Body of pancreas (tissue), 4 donors: ENCODE results near the gene MTERF4. TPM values are rescaled to one million over a fixed set of nuclear protein-coding genes. Genes with fewer than 3 reads are reported as not detected.
A peak's percentile ranks its signal among the peaks of the same experiment; 100 is the strongest.

Experiments
- ATAC-seq: fragments of 150-250 bp; one replicate; pipeline ENCODE4 v1.9.1; 2016
- DNase-seq, 4 donors: peaks; one replicate each; pipeline ENCODE4 v3.0.0-alpha.2; 2019
- H3K27ac ChIP-seq, 4 donors: fragments of 200-600 bp; sonication (generic); 1 replicate in 3 of 4; 2 replicates in 1 of 4; pipeline versions ENCODE4 v1.5.1 to v1.6.1; 2016 to 2019; ENCODE audit warnings: mild to moderate bottlenecking in 1 of 4, mixed read lengths in 1 of 4, moderate library complexity in 1 of 4
- H3K27me3 ChIP-seq, 2 donors: fragments of 200-600 bp; sonication (generic); one replicate each; pipeline ENCODE4 v1.6.0; 2016; ENCODE audit warnings: mild to moderate bottlenecking in 1 of 2
- H3K36me3 ChIP-seq, 2 donors: fragments of 200-600 bp; sonication (generic); replicated peaks in 1 of 2; 2 replicates each; pipeline ENCODE4 v1.5.1; 2016; ENCODE audit warnings: low read depth in 2 of 2; ENCODE audit not compliant: insufficient read depth in 1 of 2
- H3K4me1 ChIP-seq: fragments of 200-600 bp; sonication (generic); one replicate; pipeline ENCODE4 v1.6.0; 2016
- H3K4me3 ChIP-seq, 2 donors: fragments of 200-600 bp; sonication (generic); 1 replicate in 1 of 2; 2 replicates in 1 of 2; pipeline ENCODE4 v1.5.1; 2016 to 2019
- H3K9me3 ChIP-seq, 3 donors: fragments of 200-600 bp; sonication (generic); 1 replicate in 2 of 3; 2 replicates in 1 of 3; pipeline ENCODE4 v1.5.1; 2016
- CTCF ChIP-seq, 7 experiments: fragments of 450-650 bp in 4 of 7; fragments of 200-600 bp in 3 of 7; sonication (generic) in 3 of 7; IDR thresholded peaks; one replicate each; pipeline ENCODE4 v1.5.1; 2016 to 2019; ENCODE audit warnings: antibody characterized with exemption in 7 of 7
- POLR2A ChIP-seq, 3 donors: fragments of 450-650 bp; IDR thresholded peaks; one replicate each; pipeline ENCODE4 v1.6.1; 2016; ENCODE audit warnings: antibody characterized with exemption in 3 of 3, mild to moderate bottlenecking in 2 of 3
- WGBS, 2 donors: methylation state at CpG; one replicate each; pipeline ENCODE4 v1.1.5; 2017; 5-methylcytosine and 5-hydroxymethylcytosine counted together
- intact Hi-C: fragments of 100-400 bp; cut with DNase I; formaldehyde crosslinking; loops from one replicate; pipeline ENCODE4 v1.15.1; 2023
- total RNA-seq, 2 donors: library from RNA; depleted of rRNA; stranded (reverse); fragments of >200 nt; gene quantifications; one replicate each; pipeline ENCODE4 v1.1.0, GENCODE V29; 2016

The MTERF4 gene
- total RNA-seq, 2 donors from 2014 or later = 17.1 to 39.2 TPM

- ATAC-seq = no peak
- 85 to 88% methylated on average over 9 to 11 of the region's 15 CpGs for WGBS, 2 donors
- H3K36me3 ChIP-seq = no peaks in the 10 kb centered on the region
- peak in 1 of 4 donors; percentile 11 for DNase-seq
- TF ChIP-seq CTCF (IDR thresholded peaks at IDR 0.05) (no peak), POLR2A (IDR thresholded peaks at IDR 0.05) (no peak)
- H3K4me1 ChIP-seq = peaks cover 18% of the 10 kb centered on the region
- no peaks in the 10 kb centered on the region for H3K27me3 ChIP-seq
- intact Hi-C loops = no loop called here
- no peak overlapping the region for H3K27ac ChIP-seq
- no peaks in the 10 kb centered on the region for H3K9me3 ChIP-seq
- H3K4me3 ChIP-seq = no peak overlapping the region
Measured at GRCh38 chr2:241066893-241067341, 35.2 kb downstream of the MTERF4 start.

- H3K4me1 ChIP-seq = peaks cover 18% of the 10 kb centered on the region
- H3K27ac ChIP-seq = no peak overlapping the region
- ATAC-seq (no peak), DNase-seq (no peak)
- H3K9me3 ChIP-seq = no peaks in the 10 kb centered on the region
- no peaks in the 10 kb centered on the region for H3K36me3 ChIP-seq
- intact Hi-C loops = no loop called here
- WGBS, 2 donors = 90 to 91% methylated on average over 21 of the region's 21 CpGs
- no peak overlapping the region for H3K4me3 ChIP-seq
- TF ChIP-seq CTCF (IDR thresholded peaks at IDR 0.05) (no peak), POLR2A (IDR thresholded peaks at IDR 0.05) (no peak)
- no peaks in the 10 kb centered on the region for H3K27me3 ChIP-seq
Measured at GRCh38 chr2:241066171-241066892, 35.8 kb downstream of the MTERF4 start.

- no peak overlapping the region for H3K27ac ChIP-seq
- no peaks in the 10 kb centered on the region for H3K27me3 ChIP-seq
- intact Hi-C loops = no loop called here
- DNase-seq (no peak), ATAC-seq (no peak)
- WGBS, 2 donors = 92% methylated on average over 25 to 27 of the region's 27 CpGs
- TF ChIP-seq POLR2A (IDR thresholded peaks at IDR 0.05) = no peak
- no peak for TF ChIP-seq CTCF (IDR thresholded peaks at IDR 0.05)
- H3K36me3 ChIP-seq = no peaks in the 10 kb centered on the region
- no peaks in the 10 kb centered on the region for H3K9me3 ChIP-seq
- H3K4me3 ChIP-seq = no peak overlapping the region
- H3K4me1 ChIP-seq = peaks cover 18% of the 10 kb centered on the region
Measured at GRCh38 chr2:241065355-241065803, 36.7 kb downstream of the MTERF4 start.

- TF ChIP-seq POLR2A (IDR thresholded peaks at IDR 0.05) = no peak
- no peak for TF ChIP-seq CTCF (IDR thresholded peaks at IDR 0.05)
- H3K9me3 ChIP-seq = no peaks in the 10 kb centered on the region
- DNase-seq (peak in 1 of 4 donors; percentile 19), ATAC-seq (no peak)
- H3K27ac ChIP-seq = no peak overlapping the region
- H3K4me1 ChIP-seq = peaks cover 18% of the 10 kb centered on the region
- intact Hi-C loops = no loop called here
- H3K27me3 ChIP-seq = no peaks in the 10 kb centered on the region
- no peaks in the 10 kb centered on the region for H3K36me3 ChIP-seq
- no peak overlapping the region for H3K4me3 ChIP-seq
- WGBS, 2 donors = 90 to 95% methylated on average over 10 to 23 of the region's 23 CpGs
Measured at GRCh38 chr2:241064802-241065354, 37.2 kb downstream of the MTERF4 start.
